Esophagus muscularis mucosa (tissue), 3 donors: ENCODE results near the gene DVL3.

ENCODE experiments used
- POLR2A ChIP-seq: fragments of 450-650 bp; IDR thresholded peaks from one replicate; pipeline ENCODE4 v1.6.1; 2017; ENCODE audit warnings: antibody characterized with exemption, moderate library complexity, mild to moderate bottlenecking, low read depth
- TF ChIP-seq, protein P1 (sequence below), 3 experiments: fragments of 200-600 bp in 2 of 3; fragments of 450-650 bp in 1 of 3; sonication (generic) in 2 of 3; IDR thresholded peaks; one replicate each; pipeline ENCODE4 v1.5.1; 2017 to 2019; ENCODE audit warnings: antibody characterized with exemption in 3 of 3, mild to moderate bottlenecking in 2 of 3, moderate library complexity in 1 of 3

DNA sequence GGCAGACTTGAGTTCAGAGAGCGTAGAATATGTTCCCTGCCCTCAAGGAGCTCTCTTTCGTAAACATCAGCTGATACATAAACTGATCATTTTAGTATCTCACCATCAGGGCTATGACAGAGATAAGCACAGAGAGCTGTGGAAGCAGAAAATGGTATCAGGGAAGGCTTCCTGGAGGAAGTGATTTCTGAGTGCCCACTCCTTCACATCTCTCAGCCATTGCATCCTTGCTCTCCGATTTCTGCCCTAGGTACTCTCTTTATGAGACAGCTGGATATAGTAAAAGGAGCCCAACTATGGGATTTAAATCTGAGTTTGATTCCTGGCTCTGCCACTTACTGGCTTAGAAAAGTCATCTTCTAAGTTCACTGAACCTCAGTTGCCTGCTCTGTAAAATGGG lies 10.4 kb downstream of the DVL3 start:
- TF ChIP-seq, protein P1, sequence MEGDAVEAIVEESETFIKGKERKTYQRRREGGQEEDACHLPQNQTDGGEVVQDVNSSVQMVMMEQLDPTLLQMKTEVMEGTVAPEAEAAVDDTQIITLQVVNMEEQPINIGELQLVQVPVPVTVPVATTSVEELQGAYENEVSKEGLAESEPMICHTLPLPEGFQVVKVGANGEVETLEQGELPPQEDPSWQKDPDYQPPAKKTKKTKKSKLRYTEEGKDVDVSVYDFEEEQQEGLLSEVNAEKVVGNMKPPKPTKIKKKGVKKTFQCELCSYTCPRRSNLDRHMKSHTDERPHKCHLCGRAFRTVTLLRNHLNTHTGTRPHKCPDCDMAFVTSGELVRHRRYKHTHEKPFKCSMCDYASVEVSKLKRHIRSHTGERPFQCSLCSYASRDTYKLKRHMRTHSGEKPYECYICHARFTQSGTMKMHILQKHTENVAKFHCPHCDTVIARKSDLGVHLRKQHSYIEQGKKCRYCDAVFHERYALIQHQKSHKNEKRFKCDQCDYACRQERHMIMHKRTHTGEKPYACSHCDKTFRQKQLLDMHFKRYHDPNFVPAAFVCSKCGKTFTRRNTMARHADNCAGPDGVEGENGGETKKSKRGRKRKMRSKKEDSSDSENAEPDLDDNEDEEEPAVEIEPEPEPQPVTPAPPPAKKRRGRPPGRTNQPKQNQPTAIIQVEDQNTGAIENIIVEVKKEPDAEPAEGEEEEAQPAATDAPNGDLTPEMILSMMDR (IDR thresholded peaks at IDR 0.05): no peak
- no peak for TF ChIP-seq POLR2A
